Activated CD4-positive, CD25-positive, alpha-beta regulatory T cell (primary cell): ENCODE data around the gene FAM110D.
A peak's percentile ranks its signal among the peaks of the same experiment; 100 is the strongest.

Experiments used
- DNase-seq, 4 experiments: peaks; one replicate each; lab custom pipeline; 2025; lab: John Stamatoyannopoulos, UW

Gene FAM110D

DNA sequence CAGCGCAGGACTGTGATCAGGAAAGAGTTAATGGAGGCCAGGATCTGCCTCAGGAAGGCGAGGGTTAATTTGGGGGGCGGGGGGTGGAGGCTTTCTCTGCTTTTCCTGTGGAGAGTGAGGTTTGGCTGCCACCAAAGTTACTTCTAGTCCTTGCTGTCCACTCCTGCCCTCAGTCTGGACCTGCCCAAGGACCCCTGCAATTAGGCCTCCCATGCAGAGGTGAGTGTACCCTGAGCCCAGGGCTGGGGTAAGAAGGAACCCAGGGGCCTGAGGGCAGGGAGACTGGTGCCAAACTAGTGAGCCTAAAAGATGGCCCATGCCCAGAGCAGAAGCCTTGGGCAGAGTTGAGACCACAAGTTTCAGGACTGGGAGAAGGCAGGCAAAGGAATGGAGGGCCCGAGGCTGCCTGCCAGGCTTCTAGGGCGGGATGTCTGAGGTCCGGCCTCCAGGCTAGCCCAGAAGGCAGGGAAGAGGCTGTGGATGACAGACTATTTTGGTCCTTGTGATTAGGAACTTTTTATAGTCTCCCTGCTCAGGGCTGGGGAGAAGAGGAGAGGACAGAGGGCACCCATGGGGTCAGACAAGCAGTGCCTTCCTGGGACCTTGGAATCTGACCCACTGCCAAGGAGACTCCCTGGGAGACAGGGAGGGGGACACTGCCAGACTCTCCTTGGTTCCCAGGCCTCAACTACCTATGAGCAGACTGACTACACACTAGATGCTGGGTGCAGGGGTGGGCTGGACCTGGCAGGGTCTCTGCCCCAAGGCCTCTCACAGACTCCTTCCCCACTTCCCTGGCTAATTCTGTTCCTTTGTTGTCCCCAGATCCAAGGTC is at the start of gene FAM110D:
FAM110D (plus strand) TSS at position 172 of the 835 bp plus-strand sequence. CDS start 2,213 bp downstream, outside the sequence.
- DNase-seq, result no peak

- DNase-seq, result no peak
These were observed 49.4 kb upstream of the FAM110D start for GRCh38 chr1:26109229-26110164.

DNA sequence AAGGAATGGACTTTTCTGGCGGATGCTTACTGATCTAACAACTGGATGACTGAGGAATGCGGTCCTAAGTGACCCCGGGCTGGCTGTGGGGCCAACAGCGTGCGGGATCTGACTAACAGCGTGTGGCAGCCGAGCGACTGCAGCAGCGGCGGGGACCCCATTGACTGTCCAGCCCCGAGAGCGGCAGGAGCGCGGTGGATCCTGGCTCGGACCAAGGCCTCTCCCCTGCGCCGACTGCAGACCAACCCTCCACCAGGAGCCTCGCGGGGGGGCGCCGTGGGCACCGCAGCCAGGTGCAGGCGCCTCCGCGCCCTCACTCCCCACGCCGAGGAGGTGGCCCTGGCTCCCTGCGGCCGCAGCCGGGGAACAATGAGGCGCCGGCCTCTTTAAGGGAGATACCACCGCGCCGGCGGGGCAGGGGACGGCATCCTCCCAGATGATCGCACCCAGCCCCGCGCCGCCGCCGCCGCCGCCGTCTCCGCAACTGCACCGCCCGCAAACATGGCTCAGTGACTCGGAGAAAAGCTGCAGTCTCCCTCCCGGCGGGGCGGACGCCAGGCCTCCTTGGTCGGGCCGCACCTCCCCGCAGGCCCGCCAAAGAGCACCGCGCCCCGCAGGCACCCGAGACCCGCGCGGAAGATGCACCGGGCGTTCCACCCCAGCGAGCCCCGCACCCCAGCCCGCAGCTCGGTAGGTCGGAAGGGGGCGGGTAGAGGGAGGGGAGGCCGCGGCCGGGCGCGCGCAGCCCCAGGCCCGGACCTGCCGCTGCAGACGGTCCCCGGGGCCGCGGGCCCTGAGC is 47.9 kb upstream of the FAM110D start:
- peak; percentile 43 to 67 (median 52) for DNase-seq

- peak; percentile 82 to 92 (median 90) for DNase-seq
These were observed 47.1 kb upstream of the FAM110D start, which contains the start of gene PDIK1L for GRCh38 chr1:26111530-26112406. Gene PDIK1L, plus strand, starts transcription at chr1:26111824. Its CDS starts 2,485 bp downstream, at chr1:26114309.

DNA sequence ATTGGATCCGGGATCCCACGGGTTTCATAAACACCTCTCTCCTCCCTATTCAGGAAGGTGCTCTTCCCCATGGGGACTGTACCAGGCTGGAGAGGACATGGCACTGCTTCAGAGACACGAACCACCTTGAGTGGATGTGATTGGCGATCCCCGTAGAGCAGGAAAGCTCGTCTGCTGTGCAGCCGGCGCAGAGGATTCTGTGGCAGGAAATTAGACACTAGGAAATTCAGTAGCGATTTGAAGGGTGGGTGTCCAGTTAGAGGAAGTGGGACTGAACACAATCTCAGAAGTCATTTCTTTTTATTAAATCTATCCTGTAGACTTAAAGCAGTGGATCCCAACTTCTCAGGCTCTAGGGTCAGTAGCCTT is 46.5 kb upstream of the FAM110D start:
- DNase-seq, result no peak

GRCh38 chr1:26114165-26114927 is 44.5 kb upstream of the FAM110D start:
- DNase-seq, result no peak

DNA sequence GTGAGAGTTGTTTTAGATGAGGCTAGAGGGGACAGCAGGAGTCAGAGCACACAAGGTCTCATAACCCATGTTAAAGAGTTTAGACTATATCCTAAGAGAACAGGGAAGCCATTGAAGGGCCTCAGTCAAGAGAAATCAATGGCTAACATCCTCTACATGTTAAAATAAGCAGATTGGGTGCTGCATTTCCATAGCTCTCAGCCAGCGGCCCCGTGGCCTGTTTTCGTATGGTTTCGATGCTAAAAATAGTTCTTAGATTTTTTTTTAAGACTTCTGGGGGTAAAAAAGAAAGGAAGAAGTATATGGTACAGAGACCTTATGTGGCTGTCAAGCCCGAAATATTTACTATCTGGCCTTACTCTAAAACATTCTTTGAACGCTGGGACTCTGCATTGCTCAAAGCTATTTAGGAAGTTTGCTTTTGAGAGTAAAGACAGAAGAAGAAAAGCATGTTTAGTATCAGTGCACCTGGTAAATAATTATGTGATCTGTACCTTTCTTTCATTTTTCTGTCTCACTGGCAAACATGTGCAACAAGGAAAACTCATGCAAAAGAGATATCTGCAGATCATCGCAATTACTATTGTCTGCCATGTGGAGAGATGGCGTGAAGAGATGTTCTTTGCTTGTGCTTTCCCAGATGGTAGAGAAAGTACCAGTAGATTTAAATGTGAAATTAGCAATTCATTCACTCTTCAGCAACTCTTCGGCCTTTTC is 38.8 kb upstream of the FAM110D start:
- DNase-seq, result no peak

- no peak for DNase-seq
These were observed 36.8 kb upstream of the FAM110D start for GRCh38 chr1:26121854-26122773.

DNA sequence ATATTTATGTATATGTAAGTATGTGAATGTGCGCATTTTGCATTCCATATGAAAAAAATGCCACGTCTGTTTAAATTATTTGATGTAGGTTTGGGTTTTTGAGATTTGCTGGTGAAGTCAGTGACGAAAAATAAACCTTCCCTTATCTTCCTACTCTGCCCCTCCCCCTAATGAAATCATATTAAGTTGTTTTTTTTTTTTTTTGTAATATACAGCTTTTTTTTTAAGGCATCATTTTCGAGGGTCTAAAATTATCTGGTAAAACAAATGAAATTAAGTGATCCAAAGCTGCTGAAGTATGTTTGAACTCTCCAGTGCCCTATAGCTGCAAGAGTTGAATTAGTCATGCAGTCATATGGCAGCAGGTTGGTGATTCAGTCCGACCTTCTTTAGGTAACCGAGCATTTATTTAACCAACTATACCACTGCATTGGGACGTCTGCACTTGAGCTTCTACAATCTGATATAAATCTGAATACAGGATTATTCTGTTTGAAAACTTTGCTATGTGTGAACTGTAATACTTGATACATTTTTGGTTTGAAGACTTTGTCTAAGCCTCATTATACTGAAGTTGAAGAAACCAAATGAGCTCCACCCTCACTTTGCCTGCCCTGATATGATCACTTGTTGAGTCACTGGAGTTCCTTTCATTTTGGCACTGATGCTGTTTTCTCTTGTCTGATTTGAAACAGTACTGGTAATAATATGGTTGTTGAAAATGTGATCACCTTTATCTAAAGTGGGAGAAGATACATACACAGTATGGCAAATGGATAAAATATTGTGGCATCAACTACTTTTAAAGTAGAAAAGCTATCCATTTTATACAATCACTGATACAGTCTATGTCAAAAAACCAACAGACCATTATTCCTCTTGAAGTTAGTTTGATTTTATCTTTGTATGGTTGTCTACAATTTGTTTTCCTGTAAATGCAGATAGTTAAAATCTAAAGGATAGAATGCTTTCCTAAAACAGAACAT is 35.6 kb upstream of the FAM110D start:
- DNase-seq, result no peak

DNA sequence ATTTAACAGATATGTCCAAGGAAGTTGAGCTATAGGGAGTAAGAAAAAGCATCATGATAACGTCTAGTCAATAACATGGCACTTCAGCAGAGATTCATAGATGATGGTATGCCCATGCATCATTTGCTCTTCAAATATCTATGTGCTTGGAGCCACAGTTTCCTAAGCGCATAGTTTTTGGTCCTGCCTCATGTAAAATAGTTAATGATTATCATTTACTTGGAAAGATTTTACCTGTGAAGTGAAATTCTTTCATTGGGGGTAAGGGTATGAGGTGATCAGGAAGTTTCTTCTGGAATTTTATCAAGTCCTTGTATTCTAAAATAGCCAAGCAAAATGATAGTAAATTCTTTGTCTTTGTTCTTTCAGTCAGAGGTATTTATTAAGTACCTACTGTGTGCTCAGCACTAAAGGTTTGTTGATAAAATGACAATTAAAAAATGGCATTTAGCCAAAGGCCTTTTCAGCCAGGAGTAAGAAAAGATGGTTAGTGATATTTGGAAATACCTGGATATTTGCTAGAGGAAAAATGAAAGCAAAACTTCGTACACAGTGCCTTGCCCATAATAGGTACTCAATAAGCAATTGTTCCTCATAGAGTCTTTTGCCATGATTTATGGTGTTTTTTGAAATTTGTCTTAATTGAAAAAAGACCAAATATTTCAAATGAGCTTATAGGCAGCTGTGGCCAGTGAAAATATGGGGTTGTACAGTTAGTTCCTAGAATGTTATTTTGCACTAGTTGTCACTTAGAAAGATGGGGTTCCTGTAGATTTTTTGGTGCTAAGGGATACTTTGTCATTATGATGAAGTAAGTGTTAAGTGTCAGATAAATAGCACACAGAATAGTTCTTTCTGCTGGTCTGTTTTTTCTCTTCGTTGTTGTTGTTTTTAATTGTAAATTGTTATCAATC is 34.2 kb upstream of the FAM110D start:
- DNase-seq, result no peak

DNA sequence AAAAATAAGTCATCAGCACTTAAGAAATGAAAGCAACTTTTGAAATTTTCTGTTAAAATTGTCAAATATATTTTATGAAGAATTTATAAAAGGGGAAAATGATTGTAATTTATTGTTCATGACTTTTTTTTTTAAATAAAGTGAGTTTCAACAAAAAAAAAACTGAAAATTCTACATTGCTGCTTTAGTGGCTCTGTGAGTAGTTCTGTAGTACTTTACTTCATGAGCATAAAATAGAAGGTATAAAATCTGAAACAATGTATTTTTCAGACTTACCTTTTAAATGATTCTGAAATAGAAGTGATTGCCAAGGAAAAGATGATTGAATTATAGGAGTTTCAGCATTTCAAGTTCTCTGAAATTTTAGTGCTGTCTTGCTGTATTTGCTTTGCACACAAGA is 33.5 kb upstream of the FAM110D start:
- no peak for DNase-seq

- DNase-seq, result no peak
These were observed 32.9 kb upstream of the FAM110D start for GRCh38 chr1:26125946-26126320.

- DNase-seq, result peak in 2 of 4 experiments; percentile 9 to 26
These were observed 32.4 kb upstream of the FAM110D start for GRCh38 chr1:26126321-26127084.

GRCh38 chr1:26127235-26128163 is 31.4 kb upstream of the FAM110D start:
- no peak for DNase-seq
